ENCODE data around the gene GMPPA.

GMPPA gene

GRCh38 chr2:219539926-219540678 lies 41.4 kb downstream of the GMPPA start:
- Histone ChIP-seq H3K4me3 (ENCODE audit: low read length) (no peak overlapping the region), H3K4me1 (ENCODE audit: insufficient read depth, low read length) (peaks cover 21% of the 10 kb centered on the region; the same call in 1 of the 2 replicates), H3K36me3 (ENCODE audit: insufficient read depth, low read depth, low read length) (peaks cover 11% of the 10 kb centered on the region), H3K27ac (ENCODE audit: low read length) (no peak overlapping the region), H3K9me3 (ENCODE audit: insufficient read depth, low read depth, low read length) (no peaks in the 10 kb centered on the region), H3K27me3 (ENCODE audit: insufficient read depth, low read length) (peaks cover 20% of the 10 kb centered on the region), H3K9ac (ENCODE audit: low read depth, low read length) (no peak overlapping the region)

GRCh38 chr2:219540784-219541504 lies 42.3 kb downstream of the GMPPA start:
- Histone ChIP-seq H3K4me3 (ENCODE audit: low read length) (no peak overlapping the region), H3K36me3 (ENCODE audit: insufficient read depth, low read depth, low read length) (peaks cover 11% of the 10 kb centered on the region), H3K27me3 (ENCODE audit: insufficient read depth, low read length) (peaks cover 28% of the 10 kb centered on the region), H3K27ac (ENCODE audit: low read length) (no peak overlapping the region), H3K9ac (ENCODE audit: low read depth, low read length) (no peak overlapping the region), H3K4me1 (ENCODE audit: insufficient read depth, low read length) (peaks cover 21% of the 10 kb centered on the region; the same call in 1 of the 2 replicates), H3K9me3 (ENCODE audit: insufficient read depth, low read depth, low read length) (no peaks in the 10 kb centered on the region)

- H3K36me3 ChIP-seq (ENCODE audit: insufficient read depth, low read depth, low read length), result peaks cover 11% of the 10 kb centered on the region
- peaks cover 21% of the 10 kb centered on the region; the same call in 1 of the 2 replicates for H3K4me1 ChIP-seq (ENCODE audit: insufficient read depth, low read length)
- H3K27me3 ChIP-seq (ENCODE audit: insufficient read depth, low read length), result peaks cover 33% of the 10 kb centered on the region
- H3K9me3 ChIP-seq (ENCODE audit: insufficient read depth, low read depth, low read length), result no peaks in the 10 kb centered on the region
- H3K4me3 ChIP-seq (ENCODE audit: low read length), result peak overlapping the region; percentile 83
- H3K9ac ChIP-seq (ENCODE audit: low read depth, low read length), result no peak overlapping the region
- no peak overlapping the region for H3K27ac ChIP-seq (ENCODE audit: low read length)
Measured at GRCh38 chr2:219541611-219542180, 43.0 kb downstream of the GMPPA start.

GRCh38 chr2:219542931-219543595 lies 44.4 kb downstream of the GMPPA start:
- peaks cover 13% of the 10 kb centered on the region; the same call in 1 of the 2 replicates for H3K4me1 ChIP-seq (ENCODE audit: insufficient read depth, low read length)
- peaks cover 14% of the 10 kb centered on the region for H3K36me3 ChIP-seq (ENCODE audit: insufficient read depth, low read depth, low read length)
- H3K9me3 ChIP-seq (ENCODE audit: insufficient read depth, low read depth, low read length), result no peaks in the 10 kb centered on the region
- peaks cover 33% of the 10 kb centered on the region for H3K27me3 ChIP-seq (ENCODE audit: insufficient read depth, low read length)
- no peak overlapping the region for H3K27ac ChIP-seq (ENCODE audit: low read length)
- peak overlapping the region; percentile 71; the same call in 1 of the 2 replicates for H3K9ac ChIP-seq (ENCODE audit: low read depth, low read length)
- H3K4me3 ChIP-seq (ENCODE audit: low read length), result peak overlapping the region; percentile 83

- peaks cover 33% of the 10 kb centered on the region for H3K27me3 ChIP-seq (ENCODE audit: insufficient read depth, low read length)
- H3K9ac ChIP-seq (ENCODE audit: low read depth, low read length), result peak within 1 kb of the TSS; percentile 71; the same call in 1 of the 2 replicates
- H3K4me3 ChIP-seq (ENCODE audit: low read length), result peak within 1 kb of the TSS; percentile 83
- H3K9me3 ChIP-seq (ENCODE audit: insufficient read depth, low read depth, low read length), result no peaks in the 10 kb centered on the region
- H3K4me1 ChIP-seq (ENCODE audit: insufficient read depth, low read length), result peaks cover 7% of the 10 kb centered on the region; the same call in 1 of the 2 replicates
- no peak within 1 kb of the TSS for H3K27ac ChIP-seq (ENCODE audit: low read length)
- H3K36me3 ChIP-seq (ENCODE audit: insufficient read depth, low read depth, low read length), result peaks cover 21% of the 10 kb centered on the region
Measured at GRCh38 chr2:219543596-219544358, 45.1 kb downstream of the GMPPA start, which contains the start of the genes CHPF and TMEM198. Gene CHPF, minus strand, starts transcription at chr2:219543809. Its CDS starts 271 bp downstream, at chr2:219543538. Gene TMEM198, plus strand, starts transcription at chr2:219544028. Its CDS starts 700 bp downstream, at chr2:219544728.

- Histone ChIP-seq H3K9ac (ENCODE audit: low read depth, low read length) (peak overlapping the region; percentile 56; the same call in 1 of the 2 replicates), H3K4me1 (ENCODE audit: insufficient read depth, low read length) (peaks cover 6% of the 10 kb centered on the region; the same call in 1 of the 2 replicates), H3K27ac (ENCODE audit: low read length) (no peak overlapping the region), H3K36me3 (ENCODE audit: insufficient read depth, low read depth, low read length) (peaks cover 21% of the 10 kb centered on the region), H3K9me3 (ENCODE audit: insufficient read depth, low read depth, low read length) (no peaks in the 10 kb centered on the region), H3K27me3 (ENCODE audit: insufficient read depth, low read length) (peaks cover 33% of the 10 kb centered on the region), H3K4me3 (ENCODE audit: low read length) (peak overlapping the region; percentile 83)
Measured at GRCh38 chr2:219544567-219544966, 45.9 kb downstream of the GMPPA start.

- Histone ChIP-seq H3K9me3 (ENCODE audit: insufficient read depth, low read depth, low read length) (no peaks in the 10 kb centered on the region), H3K4me1 (ENCODE audit: insufficient read depth, low read length) (peaks cover 6% of the 10 kb centered on the region; the same call in 1 of the 2 replicates), H3K9ac (ENCODE audit: low read depth, low read length) (no peak overlapping the region), H3K27ac (ENCODE audit: low read length) (no peak overlapping the region), H3K27me3 (ENCODE audit: insufficient read depth, low read length) (peaks cover 34% of the 10 kb centered on the region), H3K36me3 (ENCODE audit: insufficient read depth, low read depth, low read length) (peaks cover 20% of the 10 kb centered on the region), H3K4me3 (ENCODE audit: low read length) (no peak overlapping the region)
Measured at GRCh38 chr2:219545295-219545942, 46.7 kb downstream of the GMPPA start.

GRCh38 chr2:219545943-219546352 lies 47.3 kb downstream of the GMPPA start:
- H3K36me3 ChIP-seq (ENCODE audit: insufficient read depth, low read depth, low read length), result peaks cover 14% of the 10 kb centered on the region
- H3K4me3 ChIP-seq (ENCODE audit: low read length), result no peak overlapping the region
- peaks cover 6% of the 10 kb centered on the region; the same call in 1 of the 2 replicates for H3K4me1 ChIP-seq (ENCODE audit: insufficient read depth, low read length)
- no peak overlapping the region for H3K27ac ChIP-seq (ENCODE audit: low read length)
- H3K9ac ChIP-seq (ENCODE audit: low read depth, low read length), result no peak overlapping the region
- no peaks in the 10 kb centered on the region for H3K9me3 ChIP-seq (ENCODE audit: insufficient read depth, low read depth, low read length)
- peaks cover 39% of the 10 kb centered on the region for H3K27me3 ChIP-seq (ENCODE audit: insufficient read depth, low read length)

- peaks cover 9% of the 10 kb centered on the region; the same call in 1 of the 2 replicates for H3K36me3 ChIP-seq (ENCODE audit: insufficient read depth, low read depth, low read length)
- H3K27ac ChIP-seq (ENCODE audit: low read length), result no peak overlapping the region
- H3K4me3 ChIP-seq (ENCODE audit: low read length), result no peak overlapping the region
- H3K27me3 ChIP-seq (ENCODE audit: insufficient read depth, low read length), result peaks cover 37% of the 10 kb centered on the region
- H3K9ac ChIP-seq (ENCODE audit: low read depth, low read length), result no peak overlapping the region
- H3K4me1 ChIP-seq (ENCODE audit: insufficient read depth, low read length), result peaks cover under 1% of the 10 kb centered on the region; the same call in 1 of the 2 replicates
- H3K9me3 ChIP-seq (ENCODE audit: insufficient read depth, low read depth, low read length), result no peaks in the 10 kb centered on the region
Measured at GRCh38 chr2:219547621-219548020, 48.9 kb downstream of the GMPPA start.

GRCh38 chr2:219548990-219549389 lies 50.3 kb downstream of the GMPPA start:
- H3K4me3 ChIP-seq (ENCODE audit: low read length), result no peak overlapping the region
- 0 out of 2 replicates have a peak, but pooled peaks cover 3% of the 10 kb centered on the region for H3K4me1 ChIP-seq (ENCODE audit: insufficient read depth, low read length)
- peaks cover 48% of the 10 kb centered on the region for H3K27me3 ChIP-seq (ENCODE audit: insufficient read depth, low read length)
- H3K36me3 ChIP-seq (ENCODE audit: insufficient read depth, low read depth, low read length), result peaks cover 9% of the 10 kb centered on the region; the same call in 1 of the 2 replicates
- H3K27ac ChIP-seq (ENCODE audit: low read length), result no peak overlapping the region
- H3K9me3 ChIP-seq (ENCODE audit: insufficient read depth, low read depth, low read length), result no peaks in the 10 kb centered on the region
- no peak overlapping the region for H3K9ac ChIP-seq (ENCODE audit: low read depth, low read length)

All from iPS-20b (cell line).